Mucosa of stomach (tissue), 1 donor: ENCODE results near the gene CEP131.

Experiments
- H3K27me3 ChIP-seq: one replicate; pipeline ENCODE4 v1.7.0; 2013; ENCODE audit warnings: mild to moderate bottlenecking, low read length; ENCODE audit not compliant: control insufficient read depth, insufficient read depth
- H3K36me3 ChIP-seq: one replicate; pipeline ENCODE4 v1.7.0; 2013; ENCODE audit warnings: low read length; ENCODE audit not compliant: control insufficient read depth, insufficient read depth
- H3K4me1 ChIP-seq: one replicate; pipeline ENCODE4 v1.7.0; 2013; ENCODE audit warnings: mild to moderate bottlenecking, low read length; ENCODE audit not compliant: control insufficient read depth, insufficient read depth
- H3K4me3 ChIP-seq: one replicate; pipeline ENCODE4 v1.7.0; 2013; ENCODE audit warnings: low read length
- H3K9ac ChIP-seq: one replicate; pipeline ENCODE4 v1.7.0; 2013; ENCODE audit warnings: mild to moderate bottlenecking, low read length, moderate library complexity
- H3K9me3 ChIP-seq: one replicate; pipeline ENCODE4 v1.7.0; 2013; ENCODE audit warnings: mild to moderate bottlenecking, low read length, moderate library complexity; ENCODE audit not compliant: control insufficient read depth
- donor health status: Pancreatic carcinoma.

Gene CEP131

GRCh38 chr17:81234940-81235821, 12.4 kb upstream of the CEP131 start:
- peaks cover 17% of the 10 kb centered on the region for H3K4me1 ChIP-seq
- no peak overlapping the region for H3K4me3 ChIP-seq
- H3K9ac ChIP-seq = no peak overlapping the region
- H3K27me3 ChIP-seq = no peaks in the 10 kb centered on the region
- no peaks in the 10 kb centered on the region for H3K36me3 ChIP-seq
- H3K9me3 ChIP-seq = no peaks in the 10 kb centered on the region

- Histone ChIP-seq H3K4me1 (peaks cover 11% of the 10 kb centered on the region), H3K36me3 (no peaks in the 10 kb centered on the region), H3K9ac (no peak overlapping the region), H3K9me3 (no peaks in the 10 kb centered on the region), H3K4me3 (no peak overlapping the region), H3K27me3 (no peaks in the 10 kb centered on the region)
Measured at GRCh38 chr17:81234506-81234855, 11.7 kb upstream of the CEP131 start.

DNA sequence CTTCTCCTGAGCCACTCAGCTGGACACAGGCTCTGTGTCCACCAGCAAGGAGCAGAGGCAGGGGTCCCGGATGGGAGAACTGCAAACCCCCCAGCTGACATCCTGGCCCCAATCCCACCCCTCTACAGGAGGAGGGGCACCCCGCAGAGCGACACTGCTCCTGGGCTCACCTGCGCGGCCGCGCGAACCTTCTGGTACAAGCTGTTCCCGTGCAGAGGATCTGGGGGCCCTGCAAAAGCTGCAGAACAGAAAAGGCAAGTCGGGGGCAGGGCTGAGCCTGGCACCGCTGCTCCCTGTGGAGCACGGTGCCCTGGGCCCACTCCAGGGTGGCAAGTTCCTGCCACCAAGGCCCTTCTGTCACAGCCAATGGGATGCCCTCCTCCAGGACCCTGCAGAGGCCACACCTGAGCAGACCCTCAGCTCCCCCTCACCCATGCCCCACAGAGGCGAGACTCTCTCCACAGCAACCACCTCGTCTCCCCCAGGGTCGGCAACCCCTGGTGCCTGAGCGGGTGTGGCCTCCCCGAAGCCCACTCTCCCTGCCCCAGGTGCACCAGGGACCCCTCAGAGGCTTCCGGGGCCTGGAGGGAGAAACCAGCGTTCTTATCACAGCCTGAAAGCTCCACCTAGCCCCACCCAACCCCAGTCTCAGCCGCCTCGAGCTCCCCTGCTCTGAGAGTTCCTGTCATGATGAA, 11.2 kb upstream of the CEP131 start:
- Histone ChIP-seq H3K4me1 (peaks cover 11% of the 10 kb centered on the region), H3K27me3 (no peaks in the 10 kb centered on the region), H3K4me3 (no peak overlapping the region), H3K9me3 (no peaks in the 10 kb centered on the region), H3K9ac (no peak overlapping the region), H3K36me3 (no peaks in the 10 kb centered on the region)

DNA sequence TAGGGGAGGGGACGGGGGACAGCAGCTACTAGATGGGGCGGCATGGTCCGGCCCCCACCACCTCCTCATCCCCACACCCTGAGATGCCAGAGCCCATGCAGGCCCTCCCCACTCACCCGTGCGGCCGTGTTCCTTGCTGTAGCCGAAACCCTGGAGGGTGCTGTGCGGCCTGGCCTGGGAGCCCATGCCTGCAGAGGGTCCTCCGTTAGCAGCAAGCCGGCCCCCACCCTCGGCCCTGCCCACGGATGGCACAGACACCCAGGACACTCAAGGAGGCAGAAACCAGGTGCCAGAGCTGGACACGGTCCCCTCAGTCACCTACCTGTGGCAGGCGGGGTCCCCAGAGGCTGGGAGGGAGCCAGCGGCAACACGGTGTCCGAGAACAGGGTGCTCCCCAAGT, 10.6 kb upstream of the CEP131 start:
- no peaks in the 10 kb centered on the region for H3K9me3 ChIP-seq
- H3K4me3 ChIP-seq = no peak overlapping the region
- H3K9ac ChIP-seq = no peak overlapping the region
- peaks cover 11% of the 10 kb centered on the region for H3K4me1 ChIP-seq
- no peaks in the 10 kb centered on the region for H3K27me3 ChIP-seq
- H3K36me3 ChIP-seq = no peaks in the 10 kb centered on the region

- Histone ChIP-seq H3K27me3 (no peaks in the 10 kb centered on the region), H3K4me1 (peaks cover 6% of the 10 kb centered on the region), H3K9me3 (no peaks in the 10 kb centered on the region), H3K9ac (no peak overlapping the region), H3K4me3 (no peak overlapping the region), H3K36me3 (no peaks in the 10 kb centered on the region)
Measured at GRCh38 chr17:81232616-81233241, 10.0 kb upstream of the CEP131 start.

DNA sequence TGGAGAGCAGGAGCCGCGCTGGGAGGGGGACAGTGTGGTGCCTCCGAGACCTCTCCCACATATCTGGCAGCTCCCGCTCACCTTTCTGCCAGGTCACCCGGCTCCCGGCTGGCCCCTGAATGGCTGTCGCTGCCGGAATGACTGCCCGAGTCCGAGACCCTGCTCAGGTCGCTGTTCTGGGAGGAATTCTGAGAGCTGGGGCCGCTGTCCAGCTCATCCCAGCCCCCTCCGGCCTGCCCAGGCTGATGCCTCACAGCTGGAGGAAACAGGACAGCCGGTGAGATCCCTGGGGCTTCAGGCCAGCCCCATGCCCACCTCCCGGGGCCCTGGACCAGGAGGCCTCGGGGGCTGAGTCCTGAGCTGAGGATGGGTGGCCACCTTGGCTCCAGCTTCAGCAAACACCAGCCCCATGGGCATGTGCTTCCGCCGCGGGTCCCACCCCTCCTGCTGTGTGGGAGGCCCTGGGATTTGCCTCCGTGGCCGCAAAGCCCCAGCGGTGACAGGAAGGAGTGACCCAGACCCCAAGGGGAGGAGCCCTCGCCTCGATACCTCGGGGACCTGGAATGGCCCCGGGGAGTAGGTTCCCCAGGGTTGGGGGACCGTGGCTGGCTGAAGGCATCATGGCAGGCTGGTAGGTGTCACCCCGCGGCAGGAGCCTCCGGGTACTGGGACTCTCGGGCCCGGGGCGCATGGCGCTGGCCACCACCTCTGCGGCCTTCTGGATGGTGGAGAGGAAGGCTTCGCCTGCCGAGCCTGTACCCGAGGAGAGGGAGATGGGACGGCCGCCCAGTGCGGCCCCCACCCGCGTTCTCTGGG, 9.2 kb upstream of the CEP131 start:
- H3K4me3 ChIP-seq = no peak overlapping the region
- no peaks in the 10 kb centered on the region for H3K36me3 ChIP-seq
- H3K9me3 ChIP-seq = no peaks in the 10 kb centered on the region
- no peaks in the 10 kb centered on the region for H3K4me1 ChIP-seq
- no peaks in the 10 kb centered on the region for H3K27me3 ChIP-seq
- H3K9ac ChIP-seq = no peak overlapping the region

DNA sequence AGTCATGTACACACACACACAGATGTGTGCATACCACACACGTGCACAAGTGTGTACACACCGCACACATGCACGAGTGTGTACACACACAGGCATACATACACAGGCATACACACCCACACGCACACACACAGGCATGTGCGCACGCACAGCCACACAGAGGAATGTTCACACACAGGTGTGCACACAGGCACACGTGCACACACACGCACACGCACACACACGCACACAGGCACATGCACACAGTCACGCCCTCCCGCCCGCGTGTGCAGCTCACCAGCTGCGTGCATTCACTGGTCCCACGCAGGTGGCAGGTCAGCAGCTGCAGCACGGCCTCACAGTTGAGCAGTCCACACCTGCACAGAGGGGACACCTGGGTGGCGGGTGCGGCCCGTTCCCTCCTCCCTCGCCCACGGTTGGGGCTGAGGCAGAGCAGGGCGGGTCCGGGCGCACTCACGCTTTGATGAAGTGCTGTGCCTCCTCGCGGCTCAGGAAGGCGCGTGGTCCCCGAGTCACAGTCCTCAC, 8.4 kb upstream of the CEP131 start:
- H3K9me3 ChIP-seq = no peaks in the 10 kb centered on the region
- no peak overlapping the region for H3K4me3 ChIP-seq
- H3K36me3 ChIP-seq = no peaks in the 10 kb centered on the region
- no peaks in the 10 kb centered on the region for H3K4me1 ChIP-seq
- no peak overlapping the region for H3K9ac ChIP-seq
- H3K27me3 ChIP-seq = no peaks in the 10 kb centered on the region

DNA sequence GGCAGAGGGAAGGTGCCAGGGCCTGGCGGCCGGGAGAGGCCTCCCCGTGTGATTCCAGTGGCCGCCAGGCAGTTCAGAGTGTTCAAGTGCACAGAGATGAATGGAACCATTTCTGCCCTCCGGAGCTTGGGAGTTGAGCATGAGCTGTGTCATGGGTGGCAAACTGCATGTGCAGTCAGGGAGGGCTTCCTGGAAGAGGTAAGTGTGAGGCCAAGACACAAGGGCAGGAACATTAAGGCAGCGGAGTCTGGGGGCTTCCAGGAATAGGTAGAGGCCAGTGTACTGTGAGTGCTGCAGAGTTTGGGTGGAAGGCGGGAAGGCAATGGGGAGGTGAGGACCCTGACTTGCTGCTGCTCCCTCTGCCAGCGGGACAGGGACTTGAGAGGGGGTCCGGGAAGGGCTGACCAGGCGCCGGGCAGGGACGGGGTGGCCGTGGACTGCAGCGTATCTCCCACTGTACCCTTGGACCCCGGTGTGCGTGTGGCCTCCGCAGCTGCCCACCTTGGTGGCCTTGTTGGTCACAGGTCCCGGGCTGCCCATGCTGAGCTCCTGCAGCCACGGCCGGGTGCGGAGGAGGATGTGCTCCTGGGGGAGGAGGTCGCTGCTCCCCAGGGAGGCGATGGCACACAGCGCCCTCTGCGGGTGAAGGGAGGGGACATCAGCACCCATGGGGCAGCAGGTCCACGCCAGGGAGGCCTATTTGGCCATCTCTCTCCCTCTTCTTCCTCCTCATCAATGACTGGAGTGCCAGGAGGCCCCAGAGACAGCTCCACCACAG, 7.5 kb upstream of the CEP131 start:
- no peak overlapping the region for H3K9ac ChIP-seq
- H3K4me3 ChIP-seq = no peak overlapping the region
- H3K9me3 ChIP-seq = no peaks in the 10 kb centered on the region
- H3K4me1 ChIP-seq = no peaks in the 10 kb centered on the region
- no peaks in the 10 kb centered on the region for H3K36me3 ChIP-seq
- H3K27me3 ChIP-seq = no peaks in the 10 kb centered on the region

GRCh38 chr17:81229666-81229920, 6.8 kb upstream of the CEP131 start:
- no peaks in the 10 kb centered on the region for H3K27me3 ChIP-seq
- no peak overlapping the region for H3K4me3 ChIP-seq
- no peak overlapping the region for H3K9ac ChIP-seq
- H3K4me1 ChIP-seq = no peaks in the 10 kb centered on the region
- H3K9me3 ChIP-seq = no peaks in the 10 kb centered on the region
- no peaks in the 10 kb centered on the region for H3K36me3 ChIP-seq

DNA sequence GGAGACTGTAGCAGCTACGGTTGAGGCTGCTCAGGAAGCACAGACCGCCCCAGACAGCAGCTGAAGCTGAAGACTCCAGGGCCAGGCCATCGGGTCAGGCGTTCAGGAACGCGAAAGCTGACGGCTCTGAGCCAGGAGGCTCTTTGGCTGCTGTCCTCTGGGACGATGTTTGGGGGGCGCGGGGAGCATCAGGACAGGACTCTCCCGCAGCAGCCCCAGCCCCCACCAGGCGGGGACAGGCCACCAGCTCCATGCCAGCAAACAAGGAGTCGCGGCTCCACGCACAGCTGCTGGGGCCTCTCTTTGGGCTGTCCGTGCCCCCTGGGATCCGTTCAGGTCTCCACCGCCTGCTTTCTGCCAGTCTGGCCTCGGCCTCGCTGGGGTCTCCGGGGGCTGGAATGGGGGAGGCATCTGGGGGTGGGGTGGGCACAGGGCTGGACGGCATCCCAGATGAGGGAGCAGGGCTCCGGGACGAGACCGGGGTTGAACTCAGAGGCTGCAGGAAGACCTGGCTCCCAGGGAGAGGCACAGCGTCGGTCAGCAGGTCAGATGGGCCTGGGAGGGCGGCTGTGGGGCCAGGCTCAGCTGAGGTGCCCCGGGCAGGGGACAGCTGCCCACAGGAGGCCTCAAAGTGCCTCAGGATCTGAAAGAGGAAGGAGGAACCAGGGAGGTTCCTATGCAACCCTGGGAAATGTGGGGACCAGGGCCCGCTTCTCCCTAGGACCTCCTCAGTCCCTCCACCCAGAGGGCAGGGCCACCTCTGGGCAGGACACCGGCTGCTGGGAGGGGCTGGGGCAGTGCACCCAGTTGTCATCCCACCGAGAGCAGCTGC, 6.3 kb upstream of the CEP131 start:
- no peaks in the 10 kb centered on the region for H3K36me3 ChIP-seq
- no peak overlapping the region for H3K9ac ChIP-seq
- no peak overlapping the region for H3K4me3 ChIP-seq
- H3K9me3 ChIP-seq = no peaks in the 10 kb centered on the region
- no peaks in the 10 kb centered on the region for H3K4me1 ChIP-seq
- H3K27me3 ChIP-seq = no peaks in the 10 kb centered on the region

- H3K36me3 ChIP-seq = no peaks in the 10 kb centered on the region
- peaks cover 5% of the 10 kb centered on the region for H3K27me3 ChIP-seq
- H3K4me3 ChIP-seq = no peak overlapping the region
- H3K9ac ChIP-seq = no peak overlapping the region
- peaks cover 4% of the 10 kb centered on the region for H3K4me1 ChIP-seq
- no peaks in the 10 kb centered on the region for H3K9me3 ChIP-seq
Measured at GRCh38 chr17:81228420-81228819, 5.7 kb upstream of the CEP131 start.
